Medulla oblongata (tissue), 1 donor: ENCODE results near the gene TFIP11.

Experiments
- DNase-seq: peaks from one replicate; pipeline ENCODE4 v3.0.0-alpha.2; 2015; ENCODE audit errors: extremely low spot score

The TFIP11 gene

DNA sequence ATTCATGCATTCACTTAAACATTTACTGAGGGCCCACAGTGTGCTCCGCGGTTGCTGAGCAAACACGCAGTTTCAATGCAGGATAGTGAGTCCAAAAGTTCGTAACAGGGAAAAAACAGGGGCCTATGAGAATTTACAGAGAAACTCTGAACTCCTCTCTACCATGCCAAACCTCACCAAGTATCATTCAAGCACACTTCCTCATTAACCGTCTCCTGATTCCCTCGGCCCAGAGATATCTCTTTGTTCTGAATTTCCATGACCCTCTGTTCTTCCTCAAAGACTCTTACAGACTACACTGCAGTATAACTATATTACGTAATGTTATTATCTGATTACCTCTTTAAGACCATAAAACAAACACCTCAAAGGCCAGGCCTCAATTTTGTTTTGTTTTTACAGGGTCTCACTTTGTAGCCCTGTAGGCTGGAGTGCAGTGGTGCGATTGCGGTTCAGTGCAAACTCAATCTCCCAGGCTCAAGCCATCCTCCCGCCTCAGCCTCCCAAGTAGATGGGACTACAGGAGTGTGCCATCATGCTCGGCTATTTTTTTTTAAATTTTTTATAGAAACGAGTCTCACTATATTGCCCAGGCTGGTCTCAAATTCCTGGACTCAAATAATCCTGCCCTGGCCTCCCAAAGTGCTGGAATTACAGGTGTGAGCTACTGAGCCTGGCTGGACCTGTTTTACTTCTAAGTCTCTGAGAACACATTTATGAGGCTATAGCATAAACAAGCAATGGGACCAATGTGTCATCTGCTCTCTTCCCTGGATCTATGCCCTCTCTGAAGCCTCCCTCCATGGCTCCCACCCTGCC is 32.3 kb downstream of the TFIP11 start:
- DNase-seq: peak; percentile 40

DNA sequence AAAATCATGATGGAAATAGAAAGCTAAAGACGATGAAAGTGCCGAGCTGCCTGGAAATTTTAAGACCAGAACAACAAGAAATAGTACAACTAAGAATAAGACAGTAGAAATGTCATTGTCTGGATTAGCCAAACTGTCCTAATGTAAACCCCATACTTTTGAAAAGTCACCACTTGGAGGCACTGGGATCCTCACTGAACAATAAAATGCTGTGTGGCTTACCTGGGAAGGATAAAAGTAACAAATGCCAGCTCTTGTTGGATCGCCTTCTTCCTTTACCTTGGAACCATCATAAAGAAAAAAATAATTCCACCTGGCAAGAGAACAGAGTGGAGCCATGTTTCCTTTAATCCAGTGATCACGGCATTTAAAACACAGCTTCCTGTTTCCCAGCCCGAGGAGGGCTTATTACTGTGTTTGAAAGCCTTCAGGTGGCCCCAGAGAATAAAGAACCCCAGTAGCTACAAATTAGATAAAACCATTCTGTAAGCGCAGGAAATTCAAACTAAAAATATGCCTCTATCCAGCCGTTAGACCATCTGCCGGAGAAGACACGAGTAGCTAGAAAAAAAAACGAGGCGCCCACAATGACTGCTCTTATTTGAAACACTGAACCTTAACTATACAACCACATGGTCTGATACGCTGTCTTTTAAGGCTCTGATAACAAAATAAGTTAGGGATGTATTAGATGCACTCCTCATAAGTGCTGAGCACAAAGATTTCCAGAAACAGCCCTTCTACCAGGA is 33.1 kb downstream of the TFIP11 start:
- DNase-seq: peak; percentile 8

DNA sequence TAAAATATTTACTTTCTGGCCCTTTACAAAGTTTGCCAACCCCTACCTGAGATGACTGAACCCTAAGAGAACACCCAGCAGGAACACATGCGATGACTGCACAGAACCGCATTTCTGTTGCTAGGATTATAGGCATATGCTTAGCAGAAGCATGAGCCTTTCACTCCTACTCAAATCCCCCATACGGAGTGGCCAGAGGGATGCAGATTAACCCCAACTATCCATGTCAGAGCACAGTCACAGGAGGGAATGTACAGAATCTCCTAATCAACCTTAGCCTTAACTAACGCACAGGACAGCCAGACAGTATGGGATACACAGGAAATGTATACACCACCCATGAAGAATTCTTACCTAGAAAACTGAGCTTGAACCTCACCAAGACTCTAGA is 34.9 kb downstream of the TFIP11 start:
- no peak for DNase-seq

DNA sequence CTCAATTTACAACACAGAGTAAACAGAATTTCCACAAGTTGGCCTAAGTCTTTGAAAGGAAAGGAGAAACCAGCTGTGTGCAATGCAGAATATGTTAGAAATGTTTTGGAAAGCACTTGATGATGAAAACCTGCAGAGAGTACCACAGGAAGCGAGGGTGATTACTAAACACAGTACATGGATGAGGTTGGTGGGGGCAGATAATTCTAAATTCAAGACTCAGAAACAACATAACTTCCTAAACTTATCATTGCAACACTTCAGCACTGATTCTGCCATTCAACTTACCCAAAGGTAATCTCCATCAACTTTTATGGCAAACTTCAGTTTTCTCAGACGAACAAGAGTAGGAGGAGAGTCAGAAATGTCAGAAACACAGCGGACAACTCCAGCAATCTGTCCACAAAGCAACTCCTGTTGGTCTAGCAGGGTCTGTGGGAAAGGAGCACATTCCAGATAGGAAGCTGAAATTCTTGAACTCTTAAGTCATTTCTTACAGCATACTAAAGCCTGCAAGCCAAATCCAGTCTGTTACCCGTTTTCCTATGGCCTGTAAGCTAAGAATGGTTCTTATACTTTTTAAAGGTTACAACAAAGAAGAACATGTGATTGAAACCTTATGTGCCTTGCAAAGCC is 35.5 kb downstream of the TFIP11 start:
- no peak for DNase-seq

DNA sequence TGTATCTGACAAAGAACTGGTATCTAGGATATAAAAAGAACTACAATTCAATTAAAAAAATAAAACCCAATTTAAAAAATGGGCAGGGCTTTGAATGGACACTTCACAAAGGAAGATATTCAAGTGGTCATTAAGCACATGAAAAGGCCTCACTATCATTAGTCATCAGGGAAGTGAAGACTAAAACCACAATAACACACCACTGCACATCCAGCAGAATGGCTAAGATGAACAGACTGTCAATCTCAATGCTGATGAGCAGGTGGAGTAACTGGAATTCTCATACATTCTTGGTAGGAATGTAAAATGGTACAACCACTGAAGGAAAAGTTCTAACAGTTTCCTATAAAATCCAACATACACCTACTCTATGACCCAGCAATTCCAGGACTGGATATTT is 37.6 kb downstream of the TFIP11 start:
- no peak for DNase-seq

- no peak for DNase-seq
Measured at GRCh38 chr22:26471522-26471921, 40.8 kb downstream of the TFIP11 start.

DNA sequence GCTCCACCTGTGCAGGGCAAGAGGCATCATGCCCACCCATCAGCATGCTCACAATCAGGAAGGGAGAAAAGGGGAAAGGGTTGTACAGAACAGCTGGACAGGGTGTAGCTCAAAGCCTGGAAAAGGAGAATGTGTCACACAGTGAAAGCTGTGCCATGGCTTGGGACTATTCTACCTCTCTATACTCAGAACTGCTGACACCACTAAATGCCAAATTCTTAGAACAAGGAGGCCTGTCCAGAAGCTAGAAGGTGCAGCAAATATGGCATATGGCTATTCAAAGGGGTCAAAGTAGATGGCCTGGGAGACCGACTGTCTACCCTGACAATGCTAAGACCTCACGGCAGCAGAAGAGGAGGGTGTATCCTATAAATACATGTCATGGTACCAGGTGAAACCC is 41.5 kb downstream of the TFIP11 start:
- DNase-seq: no peak

GRCh38 chr22:26466196-26466595 is 46.1 kb downstream of the TFIP11 start:
- DNase-seq: no peak

DNA sequence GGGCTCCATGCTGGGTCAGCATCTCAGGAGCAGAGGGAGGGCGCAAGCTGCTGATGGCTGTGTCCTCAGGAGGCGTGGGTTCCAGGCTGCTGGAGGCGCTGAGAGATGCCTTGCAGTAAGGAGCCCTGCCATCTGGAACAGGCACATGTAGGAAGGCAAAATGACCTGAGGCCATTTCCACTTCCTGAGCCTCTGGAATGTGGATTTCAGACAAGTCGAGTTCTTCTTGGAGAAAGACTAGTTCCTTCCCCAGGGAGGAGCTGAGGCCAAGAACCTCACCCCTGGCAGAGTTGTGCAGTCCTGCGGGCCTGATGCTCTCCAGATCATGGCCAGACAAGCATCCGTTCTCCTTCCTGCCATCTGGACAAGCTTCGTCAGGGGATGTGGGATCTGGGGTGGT is 48.0 kb downstream of the TFIP11 start:
- no peak for DNase-seq

DNA sequence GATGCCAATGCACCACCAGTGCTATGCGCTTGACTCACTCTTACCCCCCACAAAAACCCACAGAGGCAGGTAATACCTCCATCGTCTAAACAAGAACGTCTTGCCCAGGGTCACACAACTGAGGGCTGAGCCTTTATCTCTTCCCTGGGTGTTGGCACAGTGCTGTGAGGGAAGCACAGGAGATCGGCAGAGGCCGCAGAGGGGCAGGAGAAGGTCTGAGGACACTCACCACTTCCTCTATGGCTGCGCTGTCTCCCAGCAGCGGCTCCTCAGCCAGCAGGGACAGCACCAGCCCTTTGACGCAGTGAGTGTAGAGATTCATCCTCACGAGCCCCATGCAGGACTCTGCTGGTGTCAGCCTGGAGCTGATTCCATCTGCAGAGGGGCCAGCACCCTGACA is 48.6 kb downstream of the TFIP11 start:
- no peak for DNase-seq

GRCh38 chr22:26463101-26463661 is 49.1 kb downstream of the TFIP11 start:
- no peak for DNase-seq

- no peak for DNase-seq
Measured at GRCh38 chr22:26462641-26463040, 49.6 kb downstream of the TFIP11 start.

DNA sequence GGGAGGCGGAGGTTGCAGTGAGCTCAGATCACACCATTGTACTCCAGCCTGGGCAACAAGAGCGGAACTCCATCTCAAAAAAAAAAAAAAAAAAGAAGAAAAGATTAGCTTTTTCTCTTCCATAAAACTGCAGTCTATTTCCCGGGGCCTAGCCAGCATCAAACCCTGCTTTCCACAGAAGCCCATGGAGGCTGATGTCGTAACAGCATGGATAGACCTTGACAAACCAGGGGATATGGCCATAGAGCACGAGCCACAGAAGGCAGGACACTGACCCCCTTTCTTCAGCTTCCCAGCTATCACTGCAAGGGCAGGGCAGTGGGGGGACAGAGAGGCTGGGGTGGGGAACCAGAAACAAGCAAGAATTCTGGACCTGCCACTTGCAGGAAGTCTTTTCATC is 50.2 kb downstream of the TFIP11 start:
- no peak for DNase-seq

GRCh38 chr22:26461188-26461810 is 51.0 kb downstream of the TFIP11 start:
- DNase-seq: peak; percentile 46

DNA sequence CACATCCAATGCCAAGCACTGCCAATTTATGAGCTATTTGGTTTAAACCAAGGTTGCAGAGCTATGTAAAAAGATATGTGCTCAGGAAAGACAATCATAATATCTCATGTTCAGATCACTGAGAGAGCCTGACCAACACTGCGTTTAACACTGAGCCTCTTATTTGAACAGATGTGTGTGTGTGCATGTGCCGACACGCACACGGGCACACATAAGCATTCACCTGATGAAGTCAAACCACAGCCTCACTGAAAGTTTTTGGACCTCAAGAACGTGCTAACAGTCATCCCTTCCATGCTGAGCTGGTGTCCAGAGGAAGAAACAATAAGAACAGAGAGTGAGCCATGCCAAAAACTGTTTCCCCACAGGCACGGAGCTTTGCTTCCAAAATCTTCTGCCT is 52.1 kb downstream of the TFIP11 start:
- no peak for DNase-seq

GRCh38 chr22:26457661-26458272 is 54.5 kb downstream of the TFIP11 start:
- DNase-seq: no peak

DNA sequence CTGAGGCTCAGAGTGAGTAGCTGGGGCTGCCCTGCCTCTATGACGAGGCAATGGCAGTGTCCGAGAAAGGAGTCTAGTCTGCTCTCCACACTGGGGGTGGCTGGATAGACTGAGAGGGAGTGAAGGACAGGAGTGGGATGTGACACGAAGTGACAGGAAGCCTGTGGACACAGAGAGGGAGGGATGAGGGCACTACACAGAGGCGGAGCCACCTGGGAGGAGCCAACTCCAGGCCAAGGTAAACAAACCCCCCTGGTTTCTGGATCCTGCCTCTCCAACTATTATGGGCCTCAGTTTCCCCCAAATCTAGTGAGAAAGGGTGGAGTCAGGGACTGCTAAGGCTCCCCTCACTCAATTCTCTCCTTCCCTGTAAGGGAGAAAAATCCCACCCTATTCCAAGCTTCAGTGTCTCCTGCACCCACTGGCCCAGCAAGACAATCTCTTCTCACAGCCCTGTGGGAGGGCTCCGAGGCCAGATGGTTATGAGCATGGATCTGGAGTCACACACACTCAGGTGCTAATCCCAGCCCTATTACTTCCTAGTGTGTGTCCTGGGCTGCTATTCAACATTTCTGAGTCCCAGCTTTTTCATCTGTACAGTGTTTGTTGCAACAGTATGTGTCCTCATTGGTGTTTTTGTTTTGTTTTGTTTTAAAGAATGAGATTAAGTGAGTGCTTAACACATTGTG is 58.3 kb downstream of the TFIP11 start:
- DNase-seq: no peak

DNA sequence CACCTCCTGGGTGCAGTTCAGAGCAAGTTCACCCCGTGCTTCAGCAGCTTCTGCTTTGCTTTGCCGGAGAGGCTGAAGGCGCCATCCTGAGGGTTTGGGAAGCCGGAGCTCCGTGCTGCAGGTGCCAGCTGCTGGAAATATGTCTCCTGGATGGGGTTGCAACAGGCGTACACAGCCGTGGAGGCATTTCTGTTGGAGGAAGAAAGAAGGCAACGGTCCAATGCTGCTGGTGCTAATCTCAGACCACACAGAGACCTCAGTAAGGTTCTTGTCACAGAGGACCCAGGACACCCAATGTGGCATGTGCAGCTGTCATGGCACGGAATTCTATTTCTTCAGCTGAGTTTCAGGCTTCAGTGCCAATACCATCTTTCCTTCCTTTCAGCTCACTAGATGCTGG is 59.1 kb downstream of the TFIP11 start:
- no peak for DNase-seq

DNA sequence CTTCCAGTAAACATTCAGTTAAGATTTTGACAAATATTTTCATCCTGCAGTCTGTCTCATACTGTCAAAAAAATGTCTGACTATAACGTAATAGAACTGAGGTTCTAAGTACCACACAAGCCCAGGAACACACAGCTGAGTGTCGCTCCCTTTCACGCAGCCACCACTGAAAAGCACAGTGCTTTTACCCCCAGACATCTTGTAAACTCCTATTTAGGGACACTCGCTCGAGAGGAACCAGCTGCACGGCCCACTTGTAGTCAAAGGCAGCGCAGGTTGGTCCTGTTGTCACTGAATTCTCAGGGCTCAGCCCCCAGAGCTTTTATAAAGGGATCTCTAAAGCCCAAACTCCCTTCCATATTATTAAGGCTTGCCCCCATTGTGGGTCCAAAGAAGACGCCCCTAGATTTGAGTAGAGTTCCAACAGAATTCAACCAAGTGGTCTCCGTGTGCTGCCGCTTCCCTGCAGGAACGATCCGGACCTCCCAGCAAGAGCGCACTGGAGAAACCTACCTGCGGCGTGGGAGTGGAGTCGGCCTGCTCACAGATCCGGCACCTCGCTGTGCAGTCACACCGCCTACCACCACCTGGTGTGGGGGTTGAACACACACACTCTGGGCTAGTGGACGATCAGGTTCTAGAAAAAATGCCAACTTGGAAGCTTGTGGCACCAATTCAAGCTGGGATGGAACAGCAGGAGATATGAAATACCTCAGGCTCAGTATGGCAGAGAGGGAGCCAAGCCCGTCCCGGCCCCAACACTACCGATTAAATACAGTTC is 59.8 kb downstream of the TFIP11 start:
- DNase-seq: no peak
